BE2C (cell line): ENCODE results near the gene KATNAL1.

ENCODE experiments used
- DNase-seq: peaks from one replicate; pipeline ENCODE4 v3.0.0-alpha.2; 2020
- H3K27me3 ChIP-seq: fragments of 250-450 bp; sonication (Bioruptor Pico); 2 replicates; pipeline ENCODE4 v1.5.1; 2020; ENCODE audit warnings: mild to moderate bottlenecking
- H3K36me3 ChIP-seq: fragments of 250-450 bp; sonication (Bioruptor Pico); 2 replicates; pipeline ENCODE4 v1.5.1; 2020; ENCODE audit warnings: mild to moderate bottlenecking
- H3K4me1 ChIP-seq: fragments of 250-450 bp; sonication (Bioruptor Pico); 2 replicates; pipeline ENCODE4 v1.5.1; 2020
- H3K4me3 ChIP-seq: 2 replicates; pipeline ENCODE4 v1.5.1; 2011; ENCODE audit warnings: low read depth, low read length
- H3K9me3 ChIP-seq: fragments of 250-450 bp; sonication (Bioruptor Pico); 2 replicates; pipeline ENCODE4 v1.5.1; 2020
- TF ChIP-seq, protein P1 (sequence below): IDR thresholded peaks from 2 replicates; pipeline ENCODE4 v1.5.1; 2012; ENCODE audit warnings: mild to moderate bottlenecking, low read depth, low read length

The KATNAL1 gene

GRCh38 chr13:30337061-30337610, 29.8 kb upstream of the KATNAL1 start:
- Histone ChIP-seq H3K9me3 (no peaks in the 10 kb centered on the region), H3K27me3 (no peaks in the 10 kb centered on the region), H3K4me3 (no peak overlapping the region), H3K4me1 (peaks cover 13% of the 10 kb centered on the region), H3K36me3 (no peaks in the 10 kb centered on the region)
- TF ChIP-seq, protein P1, sequence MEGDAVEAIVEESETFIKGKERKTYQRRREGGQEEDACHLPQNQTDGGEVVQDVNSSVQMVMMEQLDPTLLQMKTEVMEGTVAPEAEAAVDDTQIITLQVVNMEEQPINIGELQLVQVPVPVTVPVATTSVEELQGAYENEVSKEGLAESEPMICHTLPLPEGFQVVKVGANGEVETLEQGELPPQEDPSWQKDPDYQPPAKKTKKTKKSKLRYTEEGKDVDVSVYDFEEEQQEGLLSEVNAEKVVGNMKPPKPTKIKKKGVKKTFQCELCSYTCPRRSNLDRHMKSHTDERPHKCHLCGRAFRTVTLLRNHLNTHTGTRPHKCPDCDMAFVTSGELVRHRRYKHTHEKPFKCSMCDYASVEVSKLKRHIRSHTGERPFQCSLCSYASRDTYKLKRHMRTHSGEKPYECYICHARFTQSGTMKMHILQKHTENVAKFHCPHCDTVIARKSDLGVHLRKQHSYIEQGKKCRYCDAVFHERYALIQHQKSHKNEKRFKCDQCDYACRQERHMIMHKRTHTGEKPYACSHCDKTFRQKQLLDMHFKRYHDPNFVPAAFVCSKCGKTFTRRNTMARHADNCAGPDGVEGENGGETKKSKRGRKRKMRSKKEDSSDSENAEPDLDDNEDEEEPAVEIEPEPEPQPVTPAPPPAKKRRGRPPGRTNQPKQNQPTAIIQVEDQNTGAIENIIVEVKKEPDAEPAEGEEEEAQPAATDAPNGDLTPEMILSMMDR: no peak
- DNase-seq: no peak

GRCh38 chr13:30334663-30335386, 27.5 kb upstream of the KATNAL1 start:
- no peaks in the 10 kb centered on the region; the same call in 1 of the 2 replicates for H3K4me1 ChIP-seq
- H3K9me3 ChIP-seq: no peaks in the 10 kb centered on the region
- TF ChIP-seq, protein P1: peak; percentile 78
- no peak overlapping the region for H3K4me3 ChIP-seq
- H3K27me3 ChIP-seq: no peaks in the 10 kb centered on the region
- DNase-seq: peak; percentile 49
- no peaks in the 10 kb centered on the region for H3K36me3 ChIP-seq

GRCh38 chr13:30333616-30334015, 26.3 kb upstream of the KATNAL1 start:
- TF ChIP-seq, protein P1: no peak
- no peaks in the 10 kb centered on the region for H3K36me3 ChIP-seq
- no peaks in the 10 kb centered on the region for H3K27me3 ChIP-seq
- H3K9me3 ChIP-seq: no peaks in the 10 kb centered on the region
- no peak overlapping the region for H3K4me3 ChIP-seq
- H3K4me1 ChIP-seq: no peaks in the 10 kb centered on the region
- no peak for DNase-seq

DNA sequence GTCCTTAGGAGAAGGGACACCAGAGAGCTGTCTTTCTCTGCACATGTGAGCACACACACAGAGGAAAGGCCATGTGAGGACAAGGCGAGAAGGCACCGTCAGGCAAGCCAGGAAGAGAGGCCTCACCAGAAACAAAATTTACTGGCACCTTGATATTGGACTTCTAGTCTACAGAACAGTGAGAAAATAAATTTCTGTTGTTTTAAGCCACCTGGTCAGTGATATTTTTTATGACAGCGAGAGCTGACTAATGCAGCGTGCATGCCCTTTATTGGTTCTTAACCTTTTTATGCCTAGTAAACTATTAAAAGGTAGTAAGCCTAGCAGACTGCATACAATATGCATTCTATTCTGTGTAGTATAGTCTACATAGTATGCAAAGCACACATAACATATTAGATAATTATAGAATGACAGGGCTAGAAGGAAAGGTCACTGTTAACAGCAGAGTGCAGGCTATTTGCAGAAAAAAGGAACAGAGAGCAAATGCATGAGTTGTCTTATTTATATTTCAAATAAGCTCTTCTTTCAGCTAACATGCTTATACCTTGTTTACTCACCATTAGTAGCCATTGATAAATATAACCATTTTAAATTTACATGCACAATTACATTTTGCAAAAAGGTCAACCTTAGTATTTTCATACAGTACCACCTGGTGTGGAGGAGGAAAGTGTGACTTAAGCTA, 25.2 kb upstream of the KATNAL1 start:
- Histone ChIP-seq H3K27me3 (no peaks in the 10 kb centered on the region), H3K4me1 (no peaks in the 10 kb centered on the region), H3K9me3 (no peaks in the 10 kb centered on the region), H3K4me3 (no peak overlapping the region), H3K36me3 (no peaks in the 10 kb centered on the region)
- DNase-seq: no peak
- TF ChIP-seq, protein P1: no peak

DNA sequence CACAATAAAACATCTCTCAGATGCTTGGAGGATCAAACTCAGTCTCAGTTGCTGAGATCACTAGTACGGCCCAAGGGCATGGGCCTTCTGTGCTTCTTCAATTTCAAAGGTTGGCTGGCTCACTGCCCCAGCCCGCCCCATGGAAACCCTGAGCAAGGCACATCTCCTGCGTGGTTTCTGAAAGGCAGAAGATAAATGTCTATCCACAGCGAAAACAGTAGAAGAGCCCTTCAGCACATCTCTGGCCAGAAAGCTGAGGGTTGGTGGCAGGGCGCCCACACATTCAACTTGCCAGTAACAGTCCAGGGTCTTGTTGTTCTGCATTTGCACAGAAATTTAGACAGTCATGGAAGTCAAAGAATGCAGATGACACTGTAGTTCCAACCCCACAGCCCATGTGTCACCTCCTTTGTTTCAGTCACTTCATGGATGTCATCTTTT, 24.0 kb upstream of the KATNAL1 start:
- Histone ChIP-seq H3K4me1 (no peaks in the 10 kb centered on the region), H3K4me3 (no peak overlapping the region), H3K27me3 (no peaks in the 10 kb centered on the region), H3K9me3 (no peaks in the 10 kb centered on the region), H3K36me3 (no peaks in the 10 kb centered on the region)
- DNase-seq: no peak
- TF ChIP-seq, protein P1: no peak
